Esophagus muscularis mucosa (tissue), 4 donors: ENCODE results near the gene SNCB. TPM values are rescaled to one million over a fixed set of nuclear protein-coding genes. Genes with fewer than 3 reads are reported as not detected.

ENCODE experiments used
- DNase-seq: peaks from one replicate; pipeline ENCODE4 v3.0.0-alpha.2; 2017; ENCODE audit errors: extremely low spot score
- H3K27ac ChIP-seq, 4 donors: fragments of 200-600 bp; sonication (generic); replicated peaks in 1 of 4; 1 replicate in 3 of 4; 2 replicates in 1 of 4; pipeline ENCODE4 v1.5.1; 2016 to 2019; ENCODE audit warnings: mild to moderate bottlenecking in 1 of 4
- H3K27me3 ChIP-seq, 4 donors: fragments of 200-600 bp; sonication (generic); one replicate each; pipeline versions ENCODE4 v1.5.1 to v1.6.0; 2016 to 2019
- H3K36me3 ChIP-seq, 4 donors: fragments of 200-600 bp; sonication (generic); one replicate each; pipeline ENCODE4 v1.5.1; 2016 to 2019
- H3K4me1 ChIP-seq, 4 donors: fragments of 200-600 bp; sonication (generic); one replicate each; pipeline ENCODE4 v1.5.1; 2016 to 2019
- H3K4me3 ChIP-seq, 4 donors: fragments of 200-600 bp; sonication (generic); 1 replicate in 2 of 4; 2 replicates in 2 of 4; pipeline ENCODE4 v1.5.1; 2016 to 2019; ENCODE audit warnings: mild to moderate bottlenecking in 4 of 4, moderate library complexity in 1 of 4
- H3K9me3 ChIP-seq, 4 donors: fragments of 200-600 bp; sonication (generic); 1 replicate in 3 of 4; 2 replicates in 1 of 4; pipeline ENCODE4 v1.5.1; 2016 to 2019
- CTCF ChIP-seq, 3 experiments: fragments of 200-600 bp in 2 of 3; fragments of 450-650 bp in 1 of 3; sonication (generic) in 2 of 3; IDR thresholded peaks; one replicate each; pipeline ENCODE4 v1.5.1; 2017 to 2019; ENCODE audit warnings: antibody characterized with exemption in 3 of 3, mild to moderate bottlenecking in 2 of 3, moderate library complexity in 1 of 3
- EP300 ChIP-seq: sonication (generic); formaldehyde crosslinking; IDR thresholded peaks from one replicate; pipeline ENCODE4 v1.6.1; 2017; ENCODE audit warnings: antibody characterized with exemption
- POLR2A ChIP-seq: fragments of 450-650 bp; IDR thresholded peaks from one replicate; pipeline ENCODE4 v1.6.1; 2017; ENCODE audit warnings: antibody characterized with exemption, moderate library complexity, mild to moderate bottlenecking, low read depth
- POLR2AphosphoS5 ChIP-seq, 2 donors: sonication (generic); formaldehyde crosslinking; IDR thresholded peaks; one replicate each; pipeline ENCODE4 v1.6.1; 2017; ENCODE audit warnings: antibody characterized with exemption in 2 of 2
- WGBS: methylation state at CpG from one replicate; pipeline ENCODE4 v1.1.5; 2018; 5-methylcytosine and 5-hydroxymethylcytosine counted together
- intact Hi-C: fragments of 100-400 bp; cut with DNase I; formaldehyde crosslinking; loops from one replicate; pipeline ENCODE4 v1.15.1; 2023
- total RNA-seq, 4 donors: library from RNA; depleted of rRNA; stranded (reverse); fragments of >200 nt; gene quantifications; one replicate each; pipeline versions ENCODE4 v1.1.0 to v1.2.1, GENCODE V29; 2016

Gene SNCB
- total RNA-seq, 4 donors from 2014 or later: not detected

DNA sequence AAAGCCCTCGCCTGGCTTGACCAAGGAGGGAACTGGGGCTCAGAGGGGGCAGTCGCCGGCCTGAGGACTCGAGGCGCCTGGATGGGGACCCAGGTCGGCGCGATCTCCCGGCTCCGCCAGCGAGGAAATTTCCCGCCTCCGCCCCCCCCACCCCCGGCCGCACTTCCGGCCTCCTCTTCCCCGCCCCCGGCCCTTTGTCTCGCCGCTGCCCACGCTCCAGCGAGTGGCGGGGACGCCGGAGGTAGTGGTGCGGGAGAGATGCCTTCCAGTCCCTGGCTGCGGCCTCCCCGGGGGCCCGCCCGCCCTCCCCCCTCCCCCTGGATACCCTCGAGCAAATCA is 19.9 kb downstream of the SNCB start:
- intact Hi-C loops: no loop called here
- peak overlapping the region; percentile 61 to 70 (median 66) for H3K4me3 ChIP-seq
- TF ChIP-seq EP300 (no peak), CTCF (IDR thresholded peaks at IDR 0.05) (no peak), POLR2AphosphoS5 (IDR thresholded peaks at IDR 0.05) (no peak), POLR2A (no peak)
- H3K36me3 ChIP-seq: no peaks in the 10 kb centered on the region
- WGBS: 0% methylated on average over 13 of the region's 31 CpGs
- no peaks in the 10 kb centered on the region for H3K9me3 ChIP-seq
- no peak for DNase-seq
- H3K27me3 ChIP-seq: peaks cover 0 to 54% (median 3%) of the 10 kb centered on the region in 4 donors
- no peak overlapping the region for H3K27ac ChIP-seq
- H3K4me1 ChIP-seq: peaks cover 5 to 17% (median 16%) of the 10 kb centered on the region in 4 donors

- Histone ChIP-seq H3K9me3 (no peaks in the 10 kb centered on the region), H3K4me3 (peak within 1 kb of the TSS; percentile 61 to 70 (median 66)), H3K4me1 (peaks cover 5 to 17% (median 16%) of the 10 kb centered on the region in 4 donors), H3K27ac (no peak within 1 kb of the TSS), H3K36me3 (no peaks in the 10 kb centered on the region), H3K27me3 (peaks cover 0 to 49% (median 3%) of the 10 kb centered on the region in 4 donors)
- 0% methylated on average over 14 of the region's 101 CpGs for WGBS
- intact Hi-C loops: no loop called here
- TF ChIP-seq EP300 (no peak), POLR2A (no peak), CTCF (IDR thresholded peaks at IDR 0.05) (peak in 1 of 3 experiments; percentile 9), POLR2AphosphoS5 (IDR thresholded peaks at IDR 0.05) (no peak)
- DNase-seq: no peak
These were observed 20.5 kb downstream of the SNCB start, which contains the start of gene GPRIN1 for GRCh38 chr5:176609724-176610434. Gene GPRIN1, minus strand, starts transcription at chr5:176610156. Its CDS starts 10,322 bp downstream, at chr5:176599834.

- Histone ChIP-seq H3K27ac (no peak overlapping the region), H3K36me3 (no peaks in the 10 kb centered on the region), H3K4me1 (peaks cover 5 to 17% (median 16%) of the 10 kb centered on the region in 4 donors), H3K9me3 (no peaks in the 10 kb centered on the region), H3K4me3 (peak overlapping the region; percentile 61 to 70 (median 66)), H3K27me3 (peaks cover 0 to 46% (median 3%) of the 10 kb centered on the region in 4 donors)
- 39% methylated on average over 37 of the region's 46 CpGs for WGBS
- intact Hi-C loops: no loop called here
- TF ChIP-seq EP300 (no peak), POLR2AphosphoS5 (IDR thresholded peaks at IDR 0.05) (no peak), CTCF (IDR thresholded peaks at IDR 0.05) (no peak), POLR2A (no peak)
- DNase-seq: no peak
These were observed 21.2 kb downstream of the SNCB start for GRCh38 chr5:176608937-176609723.

GRCh38 chr5:176608142-176608705 is 22.1 kb downstream of the SNCB start:
- no peak for DNase-seq
- intact Hi-C loops: no loop called here
- WGBS: 93% methylated on average over 3 of the region's 4 CpGs

More at GRCh38 chr5:176608142-176608705, 22.1 kb downstream of the SNCB start:
- no peak overlapping the region for H3K4me3 ChIP-seq
- H3K36me3 ChIP-seq: no peaks in the 10 kb centered on the region
- H3K27me3 ChIP-seq: peaks cover 0 to 42% (median under 1%) of the 10 kb centered on the region in 4 donors
- no peaks in the 10 kb centered on the region for H3K9me3 ChIP-seq
- no peak overlapping the region for H3K27ac ChIP-seq
- TF ChIP-seq CTCF (IDR thresholded peaks at IDR 0.05) (no peak), POLR2AphosphoS5 (IDR thresholded peaks at IDR 0.05) (no peak), POLR2A (no peak), EP300 (no peak)
- H3K4me1 ChIP-seq: peaks cover 5 to 17% (median 15%) of the 10 kb centered on the region in 4 donors
